KG1 (cell line): ENCODE data around the gene CAMKK1.
"Not testable (repeated sequence)": the region's sequence is repeated elsewhere in the genome, so short reads cannot be mapped to it uniquely, and the experiment has no call there.

Experiments
- DNase-seq: peaks from one replicate; lab custom pipeline; 2025; lab: John Stamatoyannopoulos, UW

CAMKK1 gene

GRCh38 chr17:3846437-3847164, 46.3 kb downstream of the CAMKK1 start:
- DNase-seq, result no peak

GRCh38 chr17:3845621-3846436, 47.0 kb downstream of the CAMKK1 start, which contains the start of gene NCBP3:
Gene NCBP3 (minus strand): TSS chr17:3846246. CDS start chr17:3846223, 23 bp downstream.
- DNase-seq, result peak; percentile 52

- DNase-seq, result no peak
These were observed 47.6 kb downstream of the CAMKK1 start for GRCh38 chr17:3845291-3845620.

GRCh38 chr17:3844556-3844955, 48.3 kb downstream of the CAMKK1 start:
- not testable (repeated sequence) for DNase-seq

DNA sequence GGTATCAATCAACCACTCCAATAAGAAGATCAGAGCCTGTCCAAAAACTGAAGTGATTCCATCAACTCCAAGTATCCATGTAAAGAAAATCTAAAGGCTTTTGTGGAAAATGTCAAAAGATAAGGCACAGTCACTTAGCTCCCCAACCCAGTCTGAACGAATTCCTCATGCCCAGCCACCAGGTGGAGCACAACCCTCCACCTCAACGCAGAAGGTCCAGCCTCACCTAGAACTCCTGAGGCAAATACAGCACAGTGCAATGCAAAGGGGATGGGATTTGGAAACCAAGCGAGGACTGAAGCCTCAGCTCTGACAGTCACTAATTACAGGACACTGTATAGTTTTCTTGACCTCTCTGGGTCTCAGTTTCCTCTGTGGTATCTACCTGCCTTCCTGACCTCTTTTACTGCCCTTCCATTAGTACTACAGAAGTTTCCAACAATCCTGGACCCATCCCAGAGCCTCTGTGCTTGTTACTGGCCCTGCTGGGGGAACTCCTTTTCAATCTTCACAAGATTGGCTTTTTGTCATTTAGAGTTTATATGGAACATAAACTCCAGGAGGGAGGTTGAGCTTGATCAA, 48.8 kb downstream of the CAMKK1 start:
- no peak for DNase-seq

- DNase-seq, result no peak
These were observed 54.6 kb downstream of the CAMKK1 start for GRCh38 chr17:3838206-3838605.

DNA sequence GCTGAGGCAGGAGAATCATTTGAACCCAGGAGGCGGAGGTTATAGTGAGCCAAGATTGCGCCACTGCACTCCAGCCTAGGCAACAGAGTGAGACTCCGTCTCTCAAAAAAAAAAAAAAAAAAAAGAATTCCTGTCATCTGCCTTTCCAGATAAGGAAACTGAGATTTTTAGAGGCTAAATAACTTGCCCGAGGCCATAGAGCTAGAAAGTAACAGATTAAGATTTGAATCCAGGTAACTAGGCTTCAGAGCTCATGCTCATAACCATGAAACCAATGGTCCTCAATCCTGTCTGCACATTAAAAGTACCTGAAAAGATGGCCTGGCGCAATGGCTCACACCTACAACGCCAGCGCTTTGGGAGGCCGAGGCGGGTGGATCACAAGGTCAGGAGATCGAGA, 56.3 kb downstream of the CAMKK1 start:
- DNase-seq, result no peak

DNA sequence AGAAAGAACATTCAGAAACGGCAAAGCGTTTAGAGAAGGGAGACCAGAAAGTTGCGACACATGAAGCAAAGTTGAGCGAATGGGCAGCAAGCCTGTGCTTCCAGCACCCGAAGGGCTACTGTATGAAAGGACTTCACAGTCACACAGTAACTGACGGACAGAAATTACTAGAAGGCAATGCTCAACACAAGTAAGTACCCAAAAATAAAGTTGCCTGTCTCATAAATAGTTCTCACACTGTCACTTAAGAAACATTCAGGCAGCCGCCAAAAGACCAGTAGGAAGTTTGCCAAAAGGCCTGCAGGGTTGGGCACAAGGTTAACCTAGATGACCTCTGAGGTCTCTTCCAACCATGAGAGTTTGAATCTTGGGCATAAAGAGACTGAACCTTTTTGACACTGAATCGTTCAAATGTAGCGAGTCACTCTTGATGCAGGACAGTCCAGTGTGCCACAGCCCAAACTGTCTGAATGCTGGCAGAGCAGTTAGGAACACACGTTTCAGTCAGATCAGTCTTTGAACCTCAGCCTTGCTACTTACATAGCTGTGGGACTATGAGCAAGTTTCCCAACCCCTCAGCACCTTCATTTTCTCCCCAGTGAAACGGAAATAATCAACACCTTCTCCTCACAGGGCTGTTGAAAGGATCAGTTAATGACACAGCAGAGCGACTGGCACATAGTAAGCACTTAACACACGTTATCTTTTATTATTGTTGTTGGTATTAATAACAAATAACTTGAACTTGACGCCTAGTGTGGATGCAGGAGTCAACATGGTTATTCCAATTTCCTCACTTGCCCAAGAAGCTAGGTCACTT, 57.2 kb downstream of the CAMKK1 start:
- DNase-seq, result no peak

GRCh38 chr17:3834811-3835210, 58.0 kb downstream of the CAMKK1 start:
- DNase-seq, result no peak

- no peak for DNase-seq
These were observed 64.0 kb downstream of the CAMKK1 start for GRCh38 chr17:3828852-3829232.

- DNase-seq, result no peak
These were observed 64.6 kb downstream of the CAMKK1 start for GRCh38 chr17:3828151-3828851.

GRCh38 chr17:3827124-3827773, 65.6 kb downstream of the CAMKK1 start:
- no peak for DNase-seq

DNA sequence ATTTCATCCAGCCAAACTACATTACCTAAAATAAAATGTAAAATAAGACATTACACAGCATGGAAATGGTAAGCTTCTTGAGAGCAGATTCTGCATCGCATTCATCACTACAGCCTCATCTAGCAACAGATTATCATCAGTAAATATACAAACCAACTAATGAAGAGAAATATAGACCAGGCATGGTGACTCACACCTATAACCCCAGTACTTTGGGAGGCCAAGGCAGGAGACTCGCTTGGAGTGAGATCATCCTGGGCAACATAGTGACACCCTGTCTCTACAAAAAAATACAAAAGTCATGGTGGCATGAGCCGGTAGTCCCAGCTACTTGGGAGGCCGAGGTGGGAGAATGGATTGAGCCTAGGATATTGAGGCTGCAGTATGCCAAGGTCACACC, 66.7 kb downstream of the CAMKK1 start:
- no peak for DNase-seq

DNA sequence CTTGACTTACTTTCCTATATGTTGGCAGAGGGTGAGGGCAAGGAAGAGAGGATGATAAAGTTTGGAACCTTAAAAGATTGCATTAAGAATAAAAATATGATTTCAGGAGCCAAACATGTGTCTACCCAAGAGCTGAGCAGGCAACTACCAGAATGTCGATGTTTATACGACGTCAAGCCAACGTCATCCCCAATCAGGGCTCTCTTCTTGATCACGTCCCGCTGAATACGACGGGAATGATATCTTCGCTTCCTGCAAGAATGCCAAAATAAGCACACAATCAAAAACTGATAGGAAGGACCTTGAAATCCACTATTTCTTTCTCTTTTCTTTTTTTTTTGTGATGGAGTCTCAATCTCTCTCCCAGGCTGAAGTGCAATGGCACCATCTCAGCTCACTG, 71.8 kb downstream of the CAMKK1 start:
- no peak for DNase-seq

- no peak for DNase-seq
These were observed 74.1 kb downstream of the CAMKK1 start for GRCh38 chr17:3818786-3819185.

GRCh38 chr17:3817851-3818605, 74.8 kb downstream of the CAMKK1 start:
- DNase-seq, result no peak

DNA sequence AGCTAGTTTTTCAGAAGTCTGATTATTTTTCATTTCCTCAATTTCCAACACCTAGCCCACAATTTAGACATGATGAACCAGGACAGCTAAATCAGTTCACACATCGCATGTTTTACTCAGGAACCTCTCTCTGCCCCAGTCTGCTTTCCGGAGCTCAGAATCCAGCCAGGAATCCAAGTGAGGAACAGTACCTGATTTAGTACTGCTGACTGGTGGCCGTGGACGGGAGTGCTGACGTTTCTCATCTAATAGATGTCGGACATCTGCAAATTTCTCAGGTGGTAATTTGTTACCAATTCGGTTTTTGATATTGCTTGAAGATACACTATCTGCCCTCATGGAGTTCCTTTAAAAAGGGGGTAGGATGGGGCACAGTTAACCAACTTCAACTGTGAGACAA, 76.9 kb downstream of the CAMKK1 start:
- DNase-seq, result no peak

DNA sequence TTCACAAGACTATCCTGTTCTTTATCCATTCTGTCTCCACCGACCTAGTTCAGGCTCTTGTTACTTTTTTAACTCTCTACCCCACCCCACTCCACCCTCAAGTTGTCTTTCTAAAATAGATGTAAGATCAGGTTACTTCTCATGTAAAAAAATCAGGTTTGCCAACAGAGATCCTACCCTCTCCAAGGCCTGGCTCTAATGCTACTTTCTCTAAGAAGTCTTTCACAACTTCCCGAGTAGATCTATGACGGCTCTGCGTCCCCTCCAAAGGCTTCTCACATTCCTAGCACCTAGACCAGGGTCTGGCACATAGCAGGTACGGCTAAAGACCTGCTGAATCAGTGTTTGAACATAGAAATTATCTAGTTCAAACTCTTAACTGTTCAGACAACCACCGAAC, 77.7 kb downstream of the CAMKK1 start:
- DNase-seq, result no peak

DNA sequence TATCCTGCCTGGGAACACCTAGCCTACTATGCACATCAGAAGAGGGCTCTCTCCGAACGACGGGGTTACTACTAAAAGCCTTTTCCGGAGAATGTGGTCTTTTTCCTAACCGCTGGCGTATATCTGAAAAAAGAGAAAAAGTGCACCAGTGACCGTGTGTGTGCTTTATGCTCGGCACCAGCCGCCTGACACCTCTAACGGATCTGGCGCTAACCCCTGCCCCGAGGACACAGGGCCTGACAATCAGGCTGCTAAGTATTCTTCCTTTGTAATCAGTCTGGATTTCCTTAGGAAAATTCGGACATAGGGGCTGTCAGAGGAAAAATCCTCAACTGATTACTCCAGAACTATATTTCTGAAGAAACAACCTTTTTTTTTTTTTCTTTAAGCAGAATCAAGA, 78.5 kb downstream of the CAMKK1 start:
- DNase-seq, result no peak

DNA sequence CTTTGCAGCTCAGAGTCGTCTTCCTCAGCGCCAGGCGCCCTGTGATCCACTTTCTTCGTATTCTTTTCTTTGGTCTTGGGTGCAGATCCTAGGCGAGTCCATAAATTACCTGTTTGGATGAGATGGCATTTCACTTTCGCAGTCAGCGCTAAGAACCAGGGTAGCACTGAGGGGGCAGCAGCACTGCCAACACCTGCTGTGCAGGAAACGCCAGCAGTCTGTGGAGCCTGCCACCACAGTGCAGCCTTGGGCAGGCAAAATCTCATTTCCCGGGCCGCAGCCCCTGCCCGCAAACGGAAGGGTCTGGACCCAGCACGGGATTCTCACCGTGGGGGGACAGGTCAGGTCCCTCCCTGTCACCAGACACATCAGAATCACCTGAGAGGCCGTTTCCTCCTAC, 79.7 kb downstream of the CAMKK1 start:
- no peak for DNase-seq
